Fibroblast of lung (primary cell): ENCODE data around the gene TENM4. TPM values are rescaled to one million over a fixed set of nuclear protein-coding genes. Genes with fewer than 3 reads are reported as not detected.

Source experiments
- DNase-seq, 2 donors: peaks; one replicate each; pipeline versions ENCODE4 v3.0.0 to v3.0.0-alpha.2; 2010; ENCODE audit warnings: low read depth in 2 of 2
- H2AFZ ChIP-seq: 2 replicates; pipeline ENCODE4 v1.5.1; 2012; ENCODE audit warnings: low read length, control low read depth, inconsistent platforms
- H3K27ac ChIP-seq: 2 replicates; pipeline ENCODE4 v1.5.1; 2011; ENCODE audit warnings: low read length, control low read depth; ENCODE audit not compliant: insufficient read depth
- H3K27me3 ChIP-seq: 2 replicates; pipeline ENCODE4 v1.5.1; 2011; ENCODE audit warnings: mild to moderate bottlenecking, low read length; ENCODE audit not compliant: control insufficient read depth, insufficient read depth
- H3K36me3 ChIP-seq: 2 replicates; pipeline ENCODE4 v1.5.1; 2011; ENCODE audit warnings: low read length; ENCODE audit not compliant: control insufficient read depth, insufficient read depth
- H3K4me1 ChIP-seq: 2 replicates; pipeline ENCODE4 v1.5.1; 2011; ENCODE audit warnings: low read length; ENCODE audit not compliant: control insufficient read depth, insufficient read depth; ENCODE audit errors: extremely low read depth
- H3K4me2 ChIP-seq: 2 replicates; pipeline ENCODE4 v1.5.1; 2011; ENCODE audit warnings: low read length, control low read depth; ENCODE audit not compliant: insufficient read depth; ENCODE audit errors: extremely low read depth
- H3K4me3 ChIP-seq, 4 experiments: fragments of 200-600 bp in 1 of 4; sonication (generic) in 1 of 4; replicated peaks in 1 of 4; 2 replicates each; pipeline ENCODE4 v1.5.1; 2011 to 2016; ENCODE audit warnings: low read length in 4 of 4, low read depth in 3 of 4, mild to moderate bottlenecking in 3 of 4, control low read depth in 2 of 4, inconsistent platforms in 1 of 4, mixed read lengths in 1 of 4; ENCODE audit not compliant: insufficient read depth in 1 of 4; ENCODE audit errors: control extremely low read depth in 1 of 4
- H3K79me2 ChIP-seq: 2 replicates; pipeline ENCODE4 v1.5.1; 2012; ENCODE audit warnings: mild to moderate bottlenecking, low read length, inconsistent platforms; ENCODE audit not compliant: control insufficient read depth, insufficient read depth
- H3K9ac ChIP-seq: 2 replicates; pipeline ENCODE4 v1.5.1; 2011; ENCODE audit warnings: mild to moderate bottlenecking, low read length, control low read depth; ENCODE audit not compliant: insufficient read depth
- H3K9me3 ChIP-seq: 2 replicates; pipeline ENCODE4 v1.5.1; 2012; ENCODE audit warnings: low read depth, low read length; ENCODE audit not compliant: control insufficient read depth, insufficient read depth
- H4K20me1 ChIP-seq: 2 replicates; pipeline ENCODE4 v1.5.1; 2011; ENCODE audit warnings: low read length; ENCODE audit not compliant: control insufficient read depth, insufficient read depth; ENCODE audit errors: extremely low read depth
- EZH2 ChIP-seq: IDR thresholded peaks from 2 replicates; pipeline ENCODE4 v1.5.1; 2012; ENCODE audit warnings: low read length, control low read depth, mild to moderate bottlenecking; ENCODE audit errors: missing control alignments
- polyA plus RNA-seq, 2 donors: library from polyadenylated mRNA; depleted of rRNA in 1 of 2; stranded (reverse) in 1 of 2; unstranded in 1 of 2; fragments of >200 nt; gene quantifications; 2 replicates each; pipeline ENCODE4 v1.2.1, GENCODE V29; 2011 to 2012; ENCODE audit warnings: missing spikeins in 1 of 2
- total RNA-seq: library from RNA; depleted of rRNA; stranded (reverse); fragments of >200 nt; gene quantifications from 2 replicates; pipeline ENCODE4 v1.2.1, GENCODE V29; 2014
- TF ChIP-seq, protein P1 (sequence below), 2 donors: IDR thresholded peaks in 1 of 2; conservative IDR thresholded peaks in 1 of 2; 1 replicate in 1 of 2; 2 replicates in 1 of 2; pipeline ENCODE4 v1.5.1; 2011 to 2012; ENCODE audit warnings: low read length in 2 of 2, control low read depth in 1 of 2, inconsistent platforms in 1 of 2, low read depth in 1 of 2, mild to moderate bottlenecking in 1 of 2

The TENM4 gene
- total and polyA plus RNA-seq, 2 donors (not counting 1 experiment from before 2014, with no cell fraction given) = 4.6 to 48.4 TPM

GRCh38 chr11:79110796-79111195 lies 330.0 kb downstream of the TENM4 start:
- TF ChIP-seq, protein P1, sequence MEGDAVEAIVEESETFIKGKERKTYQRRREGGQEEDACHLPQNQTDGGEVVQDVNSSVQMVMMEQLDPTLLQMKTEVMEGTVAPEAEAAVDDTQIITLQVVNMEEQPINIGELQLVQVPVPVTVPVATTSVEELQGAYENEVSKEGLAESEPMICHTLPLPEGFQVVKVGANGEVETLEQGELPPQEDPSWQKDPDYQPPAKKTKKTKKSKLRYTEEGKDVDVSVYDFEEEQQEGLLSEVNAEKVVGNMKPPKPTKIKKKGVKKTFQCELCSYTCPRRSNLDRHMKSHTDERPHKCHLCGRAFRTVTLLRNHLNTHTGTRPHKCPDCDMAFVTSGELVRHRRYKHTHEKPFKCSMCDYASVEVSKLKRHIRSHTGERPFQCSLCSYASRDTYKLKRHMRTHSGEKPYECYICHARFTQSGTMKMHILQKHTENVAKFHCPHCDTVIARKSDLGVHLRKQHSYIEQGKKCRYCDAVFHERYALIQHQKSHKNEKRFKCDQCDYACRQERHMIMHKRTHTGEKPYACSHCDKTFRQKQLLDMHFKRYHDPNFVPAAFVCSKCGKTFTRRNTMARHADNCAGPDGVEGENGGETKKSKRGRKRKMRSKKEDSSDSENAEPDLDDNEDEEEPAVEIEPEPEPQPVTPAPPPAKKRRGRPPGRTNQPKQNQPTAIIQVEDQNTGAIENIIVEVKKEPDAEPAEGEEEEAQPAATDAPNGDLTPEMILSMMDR (conservative IDR thresholded peaks at IDR 0.05 in 1 of 2, IDR thresholded peaks at IDR 0.05 in 1 of 2; ENCODE audit: low read depth in 1 of 2, low read length in 2 of 2) = no peak
- no peak for TF ChIP-seq EZH2
- no peaks in the 10 kb centered on the region for H3K27me3 ChIP-seq
- no peak overlapping the region for H2AFZ ChIP-seq
- no peak overlapping the region for H3K9ac ChIP-seq
- H3K4me2 ChIP-seq = no peak overlapping the region
- no peaks in the 10 kb centered on the region for H3K9me3 ChIP-seq
- DNase-seq = peak in 1 of 2 donors; percentile 53
- no peaks in the 10 kb centered on the region for H3K4me1 ChIP-seq
- H4K20me1 ChIP-seq = no peaks in the 10 kb centered on the region
- H3K27ac ChIP-seq = no peak overlapping the region
- no peaks in the 10 kb centered on the region for H3K36me3 ChIP-seq
- H3K79me2 ChIP-seq = no peaks in the 10 kb centered on the region
- H3K4me3 ChIP-seq = no peak overlapping the region

- Histone ChIP-seq H3K4me2 (no peak overlapping the region), H3K9ac (no peak overlapping the region), H3K9me3 (no peaks in the 10 kb centered on the region), H3K27me3 (no peaks in the 10 kb centered on the region), H3K4me3 (no peak overlapping the region), H3K27ac (no peak overlapping the region), H4K20me1 (no peaks in the 10 kb centered on the region), H3K4me1 (no peaks in the 10 kb centered on the region), H3K79me2 (no peaks in the 10 kb centered on the region), H3K36me3 (no peaks in the 10 kb centered on the region), H2AFZ (no peak overlapping the region)
- no peak for TF ChIP-seq EZH2
- TF ChIP-seq, protein P1 (conservative IDR thresholded peaks at IDR 0.05 in 1 of 2, IDR thresholded peaks at IDR 0.05 in 1 of 2; ENCODE audit: low read depth in 1 of 2, low read length in 2 of 2) = no peak
- DNase-seq = no peak
These were observed 330.5 kb downstream of the TENM4 start for GRCh38 chr11:79110321-79110720.

- no peak overlapping the region for H3K27ac ChIP-seq
- no peaks in the 10 kb centered on the region for H3K9me3 ChIP-seq
- no peaks in the 10 kb centered on the region for H3K4me1 ChIP-seq
- TF ChIP-seq, protein P1 (conservative IDR thresholded peaks at IDR 0.05 in 1 of 2, IDR thresholded peaks at IDR 0.05 in 1 of 2; ENCODE audit: low read depth in 1 of 2, low read length in 2 of 2) = no peak
- TF ChIP-seq EZH2 = no peak
- no peaks in the 10 kb centered on the region for H3K27me3 ChIP-seq
- no peaks in the 10 kb centered on the region for H3K36me3 ChIP-seq
- no peak overlapping the region for H3K4me3 ChIP-seq
- H3K9ac ChIP-seq = no peak overlapping the region
- DNase-seq = peak in 1 of 2 donors; percentile 65
- no peak overlapping the region for H2AFZ ChIP-seq
- no peaks in the 10 kb centered on the region for H3K79me2 ChIP-seq
- no peak overlapping the region for H3K4me2 ChIP-seq
- no peaks in the 10 kb centered on the region for H4K20me1 ChIP-seq
These were observed 332.0 kb downstream of the TENM4 start for GRCh38 chr11:79108851-79109250.
